IMR-90 (cell line): ENCODE measurements around the gene PSMG3. TPM values are rescaled to one million over a fixed set of nuclear protein-coding genes. Genes with fewer than 3 reads are reported as not detected.

Experiments used
- ATAC-seq: fragments of 200-7000 bp; cut with Tn5 transposase; 2 replicates; pipeline ENCODE4 v1.9.1; 2020; ENCODE audit warnings: low read depth, mild to moderate bottlenecking, moderate library complexity
- BruUV-seq: library from RNA; stranded (reverse); fragments of 400-500 nt; replicated peaks from 2 replicates; lab custom pipeline; 2021; lab: Mats Ljungman, UMichigan
- CTCF ChIA-PET: fragments of 300-600 bp; formaldehyde crosslinking; extraction: SDS; loops from one replicate; lab custom pipeline; 2021; ENCODE audit warnings: antibody characterized with exemption; lab: Yijun Ruan, JAX
- POLR2A ChIA-PET: fragments of 300-600 bp; sonication (Branson Sonifier 250); formaldehyde crosslinking; loops from one replicate; lab custom pipeline; 2022; ENCODE audit warnings: antibody characterized with exemption; ENCODE audit not compliant: unreplicated experiment; lab: Charles Lee
- DNase-seq: peaks from one replicate; pipeline ENCODE4 v3.0.0; 2013
- H2AFZ ChIP-seq: replicated peaks from 2 replicates; pipeline ENCODE3; 2013; ENCODE audit warnings: low read length, mild to moderate bottlenecking; ENCODE audit not compliant: poor library complexity
- H2AK5ac ChIP-seq: 2 replicates; pipeline ENCODE4 v1.6.1; 2013; ENCODE audit warnings: low read depth, low read length, inconsistent platforms
- H2AK9ac ChIP-seq: replicated peaks from 2 replicates; pipeline ENCODE3; 2013; ENCODE audit warnings: mild to moderate bottlenecking, low read depth, low read length, moderate library complexity; ENCODE audit not compliant: poor library complexity
- H2BK120ac ChIP-seq: 2 replicates; pipeline ENCODE4 v1.6.1; 2013; ENCODE audit warnings: low read depth, low read length, inconsistent platforms
- H2BK15ac ChIP-seq: 3 replicates; pipeline ENCODE4 v1.6.1; 2013; ENCODE audit warnings: low read depth, low read length, inconsistent platforms
- H2BK20ac ChIP-seq: 2 replicates; pipeline ENCODE4 v1.6.1; 2013; ENCODE audit warnings: low read depth, mild to moderate bottlenecking, inconsistent platforms, low read length, moderate library complexity
- H2BK5ac ChIP-seq: 2 replicates; pipeline ENCODE4 v1.6.1; 2013; ENCODE audit warnings: mild to moderate bottlenecking, low read depth, low read length, inconsistent platforms; ENCODE audit not compliant: poor library complexity, severe bottlenecking
- H3K14ac ChIP-seq: replicated peaks from 2 replicates; pipeline ENCODE4 v1.6.1; 2013; ENCODE audit warnings: low read depth, low read length, inconsistent platforms
- H3K18ac ChIP-seq: 2 replicates; pipeline ENCODE4 v1.6.1; 2013; ENCODE audit warnings: low read depth, low read length, control low read depth
- H3K23ac ChIP-seq: 2 replicates; pipeline ENCODE4 v1.6.1; 2013; ENCODE audit warnings: low read depth, low read length, inconsistent platforms
- H3K27ac ChIP-seq: 2 replicates; pipeline ENCODE4 v1.5.1; 2013; ENCODE audit warnings: mild to moderate bottlenecking, control low read depth, low read length; ENCODE audit not compliant: insufficient read depth
- H3K27me3 ChIP-seq: 2 replicates; pipeline ENCODE4 v1.6.1; 2013; ENCODE audit warnings: low read length; ENCODE audit not compliant: control insufficient read depth, insufficient read depth
- H3K36me3 ChIP-seq: 2 replicates; pipeline ENCODE4 v1.6.1; 2013; ENCODE audit warnings: low read length, mixed read lengths; ENCODE audit not compliant: control insufficient read depth, insufficient read depth
- H3K4ac ChIP-seq: 2 replicates; pipeline ENCODE4 v1.6.1; 2013; ENCODE audit warnings: low read depth, low read length, inconsistent platforms
- H3K4me1 ChIP-seq: 2 replicates; pipeline ENCODE4 v1.6.1; 2013; ENCODE audit warnings: low read length, mixed read lengths; ENCODE audit not compliant: control insufficient read depth, insufficient read depth
- H3K4me2 ChIP-seq: 2 replicates; pipeline ENCODE4 v1.6.1; 2013; ENCODE audit warnings: low read depth, mild to moderate bottlenecking, control low read depth, low read length, moderate library complexity
- H3K4me3 ChIP-seq: 2 replicates; pipeline ENCODE4 v1.5.1; 2013; ENCODE audit warnings: low read depth, mild to moderate bottlenecking, control low read depth, low read length, moderate library complexity; ENCODE audit not compliant: insufficient read depth
- H3K56ac ChIP-seq: 2 replicates; pipeline ENCODE4 v1.6.1; 2013; ENCODE audit warnings: low read length, inconsistent platforms; ENCODE audit not compliant: insufficient read depth; ENCODE audit errors: extremely low read depth
- H3K79me1 ChIP-seq, 2 experiments: 2 replicates each; pipeline ENCODE4 v1.6.1; 2013; ENCODE audit warnings: low read length in 2 of 2, inconsistent platforms in 1 of 2, low read depth in 1 of 2
- H3K9ac ChIP-seq: 2 replicates; pipeline ENCODE4 v1.6.1; 2013; ENCODE audit warnings: low read depth, low read length, control low read depth
- H3K9me1 ChIP-seq: 2 replicates; pipeline ENCODE4 v1.6.1; 2013; ENCODE audit warnings: low read length, inconsistent platforms; ENCODE audit not compliant: insufficient read depth
- H3K9me3 ChIP-seq: 2 replicates; pipeline ENCODE4 v1.6.1; 2013; ENCODE audit warnings: low read length; ENCODE audit not compliant: control insufficient read depth, insufficient read depth
- H4K20me1 ChIP-seq: 2 replicates; pipeline ENCODE4 v1.6.1; 2013; ENCODE audit warnings: low read length, inconsistent platforms; ENCODE audit not compliant: insufficient read depth
- H4K5ac ChIP-seq: 2 replicates; pipeline ENCODE4 v1.6.1; 2013; ENCODE audit warnings: mild to moderate bottlenecking, low read depth, low read length, control low read depth
- H4K8ac ChIP-seq, 2 experiments: 2 replicates each; pipeline ENCODE4 v1.6.1; 2013; ENCODE audit warnings: low read depth in 2 of 2, low read length in 2 of 2, control low read depth in 1 of 2, inconsistent platforms in 1 of 2
- H4K91ac ChIP-seq: 2 replicates; pipeline ENCODE4 v1.6.1; 2013; ENCODE audit warnings: low read depth, low read length, inconsistent platforms; ENCODE audit not compliant: insufficient read depth
- FOS ChIP-seq: fragments of 150-350 bp; IDR thresholded peaks from 2 replicates; pipeline ENCODE4 v1.6.1; 2016; ENCODE audit warnings: low read depth, low read length
- MXI1 ChIP-seq: IDR thresholded peaks from 2 replicates; pipeline ENCODE4 v1.6.1; 2012; ENCODE audit warnings: low read depth, mild to moderate bottlenecking, low read length, moderate library complexity, borderline replicate concordance
- RCOR1 ChIP-seq: IDR thresholded peaks from 2 replicates; pipeline ENCODE4 v1.6.1; 2012; ENCODE audit warnings: mild to moderate bottlenecking, low read length, improper control_type of control experiment; ENCODE audit not compliant: insufficient replicate concordance
- RFX5 ChIP-seq: IDR thresholded peaks from 2 replicates; pipeline ENCODE4 v1.8.0; 2012; ENCODE audit warnings: low read depth, mild to moderate bottlenecking, low read length, moderate library complexity
- SMC3 ChIP-seq: fragments of 150-350 bp; IDR thresholded peaks from 2 replicates; pipeline ENCODE4 v1.6.1; 2016; ENCODE audit warnings: low read depth, mild to moderate bottlenecking, antibody characterized with exemption, low read length, moderate library complexity
- WGBS, 2 experiments: methylation state at CpG; one replicate each; pipeline versions ENCODE4 v1.1.5 to v1.1.7; 2013; ENCODE audit warnings: missing lambda C conversion rate in 2 of 2; ENCODE audit not compliant: insufficient read length in 1 of 2; ENCODE audit errors: extremely low coverage in 2 of 2; 5-methylcytosine and 5-hydroxymethylcytosine counted together
- dilution Hi-C: fragments of 300-500 bp; cut with HindIII; formaldehyde crosslinking; loops from one replicate; pipeline ENCODE4 v1.14.3; 2018; ENCODE audit warnings: low sequenced_read_pairs; ENCODE audit not compliant: unreplicated experiment
- in situ Hi-C: fragments of 300-500 bp; cut with MboI; formaldehyde crosslinking; loops from 3 replicates; pipeline ENCODE4 v1.14.3; 2019; ENCODE audit warnings: low sequenced_read_pairs, inconsistent platforms, mixed read lengths
- intact Hi-C: fragments of 100-400 bp; cut with micrococcal nuclease; formaldehyde crosslinking; loops from 2 replicates; pipeline ENCODE4 v1.10.0; 2022
- polyA plus RNA-seq, 3 experiments: library from polyadenylated mRNA; depleted of rRNA; stranded (reverse); fragments of >200 nt; gene quantifications; 2 replicates each; pipeline ENCODE4 v1.2.3, GENCODE V29; 2012; ENCODE audit warnings: low replicate concordance in 1 of 3
- total RNA-seq: library from RNA; depleted of rRNA; stranded (reverse); fragments of >200 nt; gene quantifications from 2 replicates; pipeline ENCODE4 v1.2.3, GENCODE V29; 2012

Gene PSMG3
- total and polyA plus RNA-seq, 2 of the 4 experiments (the other 2 are of a cell fraction) = 37.3 to 54.1 TPM

DNA sequence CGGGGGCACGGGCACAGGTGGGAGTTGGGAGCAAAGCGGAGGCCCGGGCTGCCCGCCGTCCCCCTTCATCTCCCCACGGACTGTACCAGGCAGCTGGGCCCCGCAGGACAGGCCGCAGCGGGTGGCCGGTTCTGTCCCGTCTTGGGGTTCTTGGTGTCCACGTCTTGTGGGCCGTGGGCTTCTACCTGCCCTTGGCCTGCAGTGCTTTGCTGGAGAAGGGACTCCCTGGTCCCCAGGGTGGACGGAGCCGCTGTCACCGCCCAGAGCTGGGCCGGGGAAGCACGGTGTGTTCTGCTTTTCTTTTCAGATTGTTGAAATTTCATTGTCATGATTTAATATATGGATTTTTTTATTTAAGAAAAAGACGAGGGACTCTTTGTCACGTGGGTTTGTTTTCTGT is 27.5 kb downstream of the PSMG3 start:
- Histone ChIP-seq H3K14ac (no peak overlapping the region), H2AFZ (no peak overlapping the region), H3K4me2 (no peak overlapping the region), H4K8ac (no peak overlapping the region), H3K36me3 (peaks cover 48% of the 10 kb centered on the region), H3K23ac (no peak overlapping the region), H3K79me1 (peaks cover 0 to 43% of the 10 kb centered on the region in 2 experiments; a peak in 3 of 4 replicates), H2AK5ac (no peak overlapping the region), H4K91ac (no peak overlapping the region), H4K5ac (no peak overlapping the region), H3K9me1 (peaks cover 4% of the 10 kb centered on the region; the same call in 1 of the 2 replicates), H3K4me3 (no peak overlapping the region), H2BK15ac (no peak overlapping the region), H3K9ac (no peak overlapping the region), H4K20me1 (peaks cover 25% of the 10 kb centered on the region), H3K18ac (no peak overlapping the region), H3K27ac (no peak overlapping the region), H2BK120ac (no peak overlapping the region), H2AK9ac (no peak overlapping the region), H3K9me3 (no peaks in the 10 kb centered on the region), H3K4me1 (peaks cover 7% of the 10 kb centered on the region), H2BK5ac (no peak overlapping the region), H2BK20ac (no peak overlapping the region), H3K4ac (no peak overlapping the region), H3K56ac (no peak overlapping the region), H3K27me3 (no peaks in the 10 kb centered on the region)
- POLR2A ChIA-PET = no interaction called here
- intact Hi-C loops (no loop called here), dilution Hi-C loops (no loop called here), in situ Hi-C loops (no loop called here)
- DNase-seq (no peak), ATAC-seq (no peak)
- BruUV-seq = no TSS peak
- CTCF ChIA-PET = no interaction called here
- WGBS, 2 experiments = 93% methylated on average over 3 of the region's 21 CpGs; no CpG with 5 or more reads in 1 of the 2 experiments
- TF ChIP-seq MXI1 (no peak), RFX5 (no peak), SMC3 (no peak), RCOR1 (no peak), FOS (no peak)
